NCI-H446 (cell line): ENCODE measurements around the gene PPARG.
"Not testable (repeated sequence)": the region's sequence is repeated elsewhere in the genome, so short reads cannot be mapped to it uniquely, and the experiment has no call there.

Experiments used
- DNase-seq, 2 experiments: peaks; one replicate each; lab custom pipeline; 2025; lab: John Stamatoyannopoulos, UW

Gene PPARG

DNA sequence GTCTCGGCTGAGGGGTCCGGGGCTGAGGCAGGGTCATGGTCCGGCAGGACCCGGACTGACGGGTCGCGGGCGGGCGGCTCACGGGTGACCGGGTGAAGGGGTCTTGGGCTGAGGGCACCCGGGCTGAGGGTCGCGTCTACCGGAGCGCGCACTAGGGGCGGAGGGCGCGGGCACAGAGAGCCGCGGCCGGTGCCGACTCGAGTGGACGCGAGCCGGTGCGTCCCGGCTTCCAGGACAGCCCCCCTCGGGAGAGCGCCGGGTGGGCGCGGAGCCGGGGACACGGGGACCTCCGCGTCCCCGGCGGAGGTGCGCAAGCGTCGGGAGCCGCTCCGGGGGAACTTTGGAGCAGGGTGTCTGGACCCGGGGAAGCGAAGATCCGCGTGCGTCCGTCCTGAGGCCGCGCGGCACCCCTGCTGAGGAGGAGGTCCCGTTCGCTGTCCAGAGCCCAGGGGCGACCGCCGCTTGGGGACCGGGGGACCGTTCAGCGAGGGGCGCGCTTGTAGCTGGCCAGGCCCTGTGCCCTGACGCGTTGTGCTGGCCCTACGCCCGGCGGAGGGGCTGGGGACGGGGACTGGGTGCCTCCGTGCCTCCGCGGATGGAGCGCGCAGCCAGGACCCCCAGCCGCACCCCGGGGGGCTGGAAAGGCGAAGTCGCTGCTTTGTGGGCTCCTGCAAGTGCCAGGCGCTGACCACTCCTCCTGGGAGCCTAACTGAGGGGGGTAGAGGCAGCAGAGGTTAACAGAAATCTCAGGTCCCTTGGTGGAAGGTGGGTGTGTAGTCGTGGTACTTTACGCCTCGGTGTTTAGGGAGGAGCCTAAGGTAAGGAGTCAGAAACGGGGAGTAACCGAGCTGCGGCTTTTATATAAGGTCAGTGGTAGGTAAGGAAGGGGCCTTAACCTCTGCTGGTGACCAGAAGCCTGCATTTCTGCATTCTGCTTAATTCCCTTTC lies at the start of gene PPARG:
TSS of gene PPARG (plus strand) at position 889 of the 948 bp plus-strand sequence. CDS start 90,642 bp downstream, outside the sequence.
- no peak for DNase-seq

DNA sequence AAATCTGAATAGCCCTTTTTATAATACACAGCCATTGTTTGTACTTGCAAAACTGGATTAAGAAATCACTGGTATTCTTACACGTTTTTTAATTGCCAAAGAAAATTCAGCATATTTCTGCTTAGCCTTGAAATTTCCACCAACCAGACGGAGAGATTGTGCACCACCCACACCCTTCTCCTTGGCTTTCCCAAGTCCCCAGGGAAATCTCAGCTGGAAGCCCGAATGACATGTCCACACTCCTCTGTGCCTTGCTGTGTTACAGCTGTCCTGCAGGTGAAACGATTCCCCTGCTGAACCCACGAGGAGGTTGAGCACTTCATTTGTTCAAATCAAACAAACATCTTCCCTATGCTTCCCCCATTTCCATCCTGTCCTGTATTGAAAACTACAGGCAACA lies 49.6 kb upstream of the PPARG start:
- DNase-seq = no peak

DNA sequence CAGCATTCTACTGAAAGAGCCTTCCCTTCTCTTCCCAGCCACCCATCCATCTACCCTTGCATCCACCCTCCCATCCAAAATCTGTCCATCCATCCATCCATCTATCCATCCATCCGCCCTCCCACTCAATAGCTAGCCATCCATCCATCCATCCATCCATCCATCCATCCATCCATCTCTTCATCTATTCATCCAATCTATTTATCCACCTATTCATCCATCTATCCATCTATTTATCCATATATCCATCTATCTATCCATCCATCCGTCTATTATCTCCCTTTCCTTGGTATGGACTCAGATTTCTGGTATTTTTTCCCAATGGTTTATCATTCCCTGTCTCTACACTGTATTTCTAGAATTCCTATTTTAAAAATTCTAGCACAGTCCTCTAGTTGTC lies 46.1 kb upstream of the PPARG start:
- DNase-seq = no peak

DNA sequence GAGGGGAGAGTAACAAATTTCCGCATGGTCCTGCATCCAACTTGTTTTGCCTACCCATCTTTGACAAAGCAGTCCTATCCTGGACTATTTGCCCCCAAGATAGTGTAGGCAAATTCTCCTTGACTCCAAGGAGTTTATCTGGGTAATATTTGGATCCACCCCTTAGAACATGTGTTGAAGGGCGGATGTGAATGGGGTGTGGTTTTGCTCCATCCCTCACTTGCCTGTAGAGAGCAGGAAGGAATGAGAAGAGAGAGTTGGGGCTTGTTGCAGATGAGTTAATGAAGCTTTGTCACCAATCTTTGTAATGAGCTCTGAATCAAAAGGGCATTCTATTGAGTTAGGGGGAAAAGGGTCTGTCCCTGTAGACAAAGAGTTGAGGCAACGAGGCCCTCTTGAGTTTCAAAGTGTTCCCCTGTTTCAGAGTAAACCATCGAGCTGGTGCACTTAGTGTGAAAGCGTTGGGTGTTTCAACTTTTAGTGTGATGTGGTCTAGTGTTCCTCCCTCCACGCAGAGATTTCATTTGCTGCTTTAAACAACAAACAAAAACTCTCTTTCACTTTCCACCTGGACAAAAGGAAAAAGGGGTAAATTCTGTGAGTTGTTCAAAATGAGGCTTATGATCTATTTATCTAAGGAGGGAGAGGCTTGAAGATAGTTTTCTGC lies 42.2 kb upstream of the PPARG start:
- no peak for DNase-seq

DNA sequence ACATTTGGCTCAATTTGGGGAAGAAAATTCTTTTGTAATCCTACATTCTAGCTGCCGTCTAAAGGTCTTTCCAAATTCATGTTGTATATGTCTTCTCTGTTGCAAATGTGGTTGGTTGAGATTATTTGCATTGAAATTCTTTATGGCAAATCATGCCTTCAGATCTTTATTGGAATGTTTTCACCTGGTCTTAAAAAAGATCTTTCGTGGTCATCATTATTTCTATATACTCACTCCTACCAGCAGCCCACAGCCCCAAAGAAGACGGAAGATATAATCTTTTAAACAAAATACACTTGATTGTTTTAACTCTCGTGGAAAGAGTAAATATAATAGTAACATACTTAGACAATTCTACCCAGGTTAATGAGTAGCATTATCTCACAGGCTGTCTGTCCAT lies 41.5 kb upstream of the PPARG start:
- DNase-seq = no peak

DNA sequence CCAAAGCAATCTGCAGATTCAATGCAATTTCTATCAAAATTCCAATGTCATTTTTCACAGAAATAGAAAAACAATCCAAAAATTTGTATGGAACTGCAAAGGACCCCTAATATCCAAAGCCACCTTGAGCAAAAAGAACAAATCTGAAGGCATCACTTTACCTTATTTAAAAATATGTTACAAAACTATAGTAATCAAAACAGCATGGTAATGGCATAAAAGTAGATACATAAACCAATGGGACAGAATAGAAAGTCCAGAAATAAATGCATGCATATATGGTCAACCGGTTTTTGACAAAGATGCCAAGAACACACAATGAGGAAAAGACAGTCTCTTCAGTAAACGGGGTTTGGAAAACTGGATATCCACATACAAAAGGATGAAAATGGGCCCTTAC lies 39.4 kb upstream of the PPARG start:
- no peak for DNase-seq

DNA sequence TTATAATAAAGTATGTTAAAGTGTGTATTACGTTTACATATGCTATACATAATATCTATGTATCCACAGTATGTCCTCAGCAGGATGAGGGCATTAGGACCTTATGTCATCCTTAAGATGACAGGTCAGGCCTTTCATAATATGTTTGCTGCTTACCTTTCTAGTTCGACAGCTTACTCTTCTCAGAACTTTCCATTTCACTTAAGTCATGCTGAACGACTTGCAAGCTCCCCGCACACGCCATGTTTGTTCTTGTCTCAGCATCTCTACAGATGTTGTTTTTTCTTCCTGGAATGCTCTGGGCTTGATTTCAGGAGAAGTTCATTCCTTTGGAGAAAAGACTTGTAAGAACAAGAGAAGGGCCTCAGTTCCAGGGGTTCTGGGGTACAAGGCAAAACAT lies 36.0 kb upstream of the PPARG start:
- DNase-seq = no peak

DNA sequence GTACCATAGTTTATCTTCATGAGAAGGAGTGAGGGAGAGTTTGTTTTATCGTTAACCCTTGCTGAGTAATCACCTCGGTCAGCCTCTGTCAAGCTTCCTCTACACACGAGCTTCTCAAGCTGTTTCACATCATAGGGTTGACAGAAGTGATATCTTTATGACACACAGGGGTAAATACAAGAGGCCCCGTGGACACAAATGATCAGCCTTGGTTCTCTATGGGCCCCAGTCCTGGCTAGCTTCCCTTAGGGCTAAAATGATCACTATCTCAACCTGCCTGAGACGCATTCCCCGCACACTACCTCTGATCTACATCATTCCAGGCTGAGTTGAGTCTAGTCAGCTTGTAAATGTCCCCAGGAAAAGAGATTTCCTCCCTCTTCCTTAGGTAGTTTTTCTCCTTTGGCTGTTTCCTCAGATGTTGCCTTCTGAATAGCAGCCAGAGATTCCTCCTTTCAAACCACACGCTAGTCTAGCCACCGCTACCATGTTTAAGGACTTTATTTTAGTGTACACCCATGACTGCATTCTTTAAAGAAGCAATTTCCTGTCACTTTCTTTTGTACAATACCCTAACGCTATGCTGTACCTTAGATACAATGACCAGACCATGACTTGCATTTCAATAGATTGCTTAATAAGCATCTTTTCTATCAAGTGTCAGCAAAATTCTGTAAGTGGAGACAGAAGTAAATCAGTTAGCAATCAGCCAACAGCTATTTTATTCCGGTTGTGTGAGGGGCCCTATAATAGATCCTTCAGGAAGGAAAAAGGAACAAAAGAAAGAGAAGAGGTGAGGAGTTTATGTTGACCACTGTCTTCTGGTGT lies 35.1 kb upstream of the PPARG start:
- no peak for DNase-seq

DNA sequence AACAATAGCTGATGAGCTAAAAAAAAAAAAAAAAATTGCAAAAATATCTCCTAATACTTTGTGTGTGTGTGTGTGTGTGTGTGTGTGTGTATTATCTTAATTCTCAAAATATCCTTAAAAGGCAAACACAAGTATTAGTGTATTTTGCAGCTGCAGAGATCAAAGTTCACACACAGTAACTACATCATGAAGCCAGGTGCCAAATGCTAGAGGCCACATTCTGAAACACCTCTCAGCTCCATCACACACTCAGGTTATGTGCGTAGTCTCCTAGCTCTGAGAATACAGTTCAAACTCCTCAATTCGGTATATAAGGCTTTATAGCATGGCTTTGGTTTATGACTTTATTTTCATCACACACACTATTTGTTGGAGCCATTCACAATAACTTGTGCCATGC lies 33.5 kb upstream of the PPARG start:
- DNase-seq = no peak

DNA sequence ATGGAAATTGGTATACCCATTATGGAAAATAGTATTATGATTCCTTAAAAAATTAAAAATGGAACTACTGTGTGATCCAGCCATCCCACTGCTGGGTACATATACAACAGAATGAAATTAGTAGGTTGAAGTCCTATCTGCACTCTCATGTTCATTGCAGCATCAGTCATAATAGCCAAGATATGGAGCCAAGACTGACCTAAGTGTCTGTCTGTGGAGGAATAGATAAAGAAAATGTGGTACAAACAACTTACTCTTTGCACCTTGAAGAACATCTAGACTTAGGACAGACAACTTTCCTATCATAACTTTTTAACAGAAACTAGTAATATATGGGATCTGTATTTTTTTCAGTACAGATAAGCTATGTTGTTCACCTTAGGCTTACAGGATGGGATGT lies 30.0 kb upstream of the PPARG start:
- no peak for DNase-seq

DNA sequence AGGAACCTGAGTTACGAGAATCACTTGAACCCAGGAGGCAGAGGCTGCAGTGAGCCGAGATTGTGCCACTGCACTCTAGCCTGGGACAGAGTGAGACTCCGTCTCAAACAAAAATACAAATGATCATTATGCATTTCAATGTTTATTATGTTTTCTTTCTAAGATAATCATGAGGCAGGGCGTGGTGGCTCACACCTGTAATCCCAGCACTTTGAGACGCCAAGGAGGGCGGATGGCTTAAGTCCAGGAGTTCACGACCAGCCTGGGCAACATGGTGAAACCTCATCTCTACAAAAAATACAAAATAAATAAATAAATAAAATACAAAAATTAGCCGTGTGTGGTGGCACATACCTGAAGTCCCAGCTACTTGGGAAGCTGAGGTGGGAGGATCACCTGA lies 26.7 kb upstream of the PPARG start:
- DNase-seq = not testable (repeated sequence)

DNA sequence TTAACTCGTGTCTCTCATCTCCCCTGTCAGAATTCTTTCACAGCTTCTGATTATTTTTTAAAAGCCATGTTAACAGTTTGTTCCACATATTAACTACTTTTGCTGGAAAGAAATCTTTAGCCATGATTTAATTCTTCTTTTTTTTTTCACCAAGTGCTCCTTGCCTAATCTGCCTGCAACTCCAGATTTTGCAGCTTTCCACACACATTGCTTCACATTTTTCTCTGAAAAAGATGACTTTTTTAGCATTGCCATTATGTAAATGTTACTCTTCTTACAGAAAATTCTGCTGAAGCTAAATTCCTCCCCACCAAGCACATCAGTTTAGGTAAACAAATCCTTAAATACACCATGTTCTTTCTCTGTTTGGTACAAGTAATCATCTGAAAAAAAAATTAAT lies 23.4 kb upstream of the PPARG start:
- DNase-seq = no peak

DNA sequence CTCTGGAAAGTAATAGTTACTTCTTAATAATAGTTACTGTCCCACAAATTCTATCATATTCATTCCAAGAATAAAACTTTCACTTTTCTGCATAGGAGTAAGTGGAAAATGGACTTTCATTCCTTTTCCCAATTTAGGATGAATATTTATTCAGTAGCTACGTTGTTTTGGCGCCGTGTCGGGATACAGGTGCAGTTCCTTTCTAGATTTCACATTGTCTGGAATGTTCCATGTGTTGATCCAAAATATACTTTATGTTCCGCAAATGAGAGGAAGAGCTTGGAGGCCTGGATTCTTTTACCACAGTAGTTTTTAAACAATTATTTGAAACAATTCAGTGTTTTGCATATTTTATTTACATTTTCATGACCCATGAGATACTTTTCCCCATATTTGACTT lies 22.8 kb upstream of the PPARG start:
- DNase-seq = no peak

DNA sequence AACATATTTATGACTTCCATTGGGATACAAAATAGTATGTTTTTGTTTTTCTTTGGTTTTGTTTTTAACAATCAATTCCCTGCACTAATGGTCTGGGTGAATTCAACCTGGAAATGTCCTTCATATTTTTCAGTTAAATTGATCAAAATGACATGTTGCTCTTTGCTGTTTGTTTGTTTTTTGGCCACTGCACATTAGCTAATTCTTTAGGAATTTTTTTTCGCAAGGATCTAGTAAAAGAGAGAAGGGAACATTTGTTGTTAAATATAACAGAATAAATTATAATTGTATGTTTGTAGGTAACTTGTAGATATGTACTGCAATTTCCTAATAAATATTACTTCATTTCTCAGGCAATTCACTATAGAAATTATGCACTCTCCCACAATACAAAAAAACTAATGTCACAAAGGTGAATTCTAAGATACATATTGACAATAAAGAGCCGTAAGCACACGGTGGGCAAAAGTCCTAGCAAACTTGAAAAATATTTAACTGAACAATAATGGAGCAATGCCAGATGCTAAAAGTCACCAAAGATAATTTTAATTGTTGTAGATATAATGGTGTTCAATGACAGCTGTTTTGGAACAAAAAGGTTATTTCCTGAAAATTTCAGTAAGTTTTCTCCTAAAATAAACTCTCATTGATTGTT lies 21.4 kb upstream of the PPARG start:
- no peak for DNase-seq

DNA sequence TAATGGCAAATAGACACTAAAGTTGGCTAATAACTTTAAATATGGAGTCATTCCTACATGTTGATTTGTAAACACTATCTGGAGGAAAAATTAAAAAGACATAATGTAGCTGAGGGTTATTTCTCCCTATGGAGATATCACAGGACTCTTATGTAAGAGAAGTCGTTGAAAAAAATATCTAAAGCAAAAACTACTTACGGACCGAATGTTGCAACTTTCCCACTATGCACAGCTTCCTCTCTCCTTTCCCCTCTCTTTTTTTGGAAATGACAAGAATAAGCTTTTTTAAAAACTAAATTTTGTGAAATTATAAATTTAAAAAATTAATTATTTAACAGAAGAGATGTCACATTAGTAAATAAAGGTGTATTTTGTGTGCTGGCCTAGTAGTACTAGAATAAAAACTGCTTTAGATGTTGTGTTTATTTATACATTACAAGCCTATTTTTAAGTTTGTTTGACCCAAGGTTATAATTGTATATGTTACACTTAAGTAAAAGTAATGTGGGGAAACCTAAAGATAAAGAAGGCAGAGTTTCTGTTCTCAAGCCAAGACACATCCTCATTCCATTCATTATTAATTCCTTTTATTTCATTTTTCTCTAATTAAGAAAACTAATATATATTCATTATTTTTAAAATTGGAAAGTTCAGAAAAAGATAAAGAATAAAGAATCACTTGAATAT lies 20.7 kb upstream of the PPARG start:
- no peak for DNase-seq

DNA sequence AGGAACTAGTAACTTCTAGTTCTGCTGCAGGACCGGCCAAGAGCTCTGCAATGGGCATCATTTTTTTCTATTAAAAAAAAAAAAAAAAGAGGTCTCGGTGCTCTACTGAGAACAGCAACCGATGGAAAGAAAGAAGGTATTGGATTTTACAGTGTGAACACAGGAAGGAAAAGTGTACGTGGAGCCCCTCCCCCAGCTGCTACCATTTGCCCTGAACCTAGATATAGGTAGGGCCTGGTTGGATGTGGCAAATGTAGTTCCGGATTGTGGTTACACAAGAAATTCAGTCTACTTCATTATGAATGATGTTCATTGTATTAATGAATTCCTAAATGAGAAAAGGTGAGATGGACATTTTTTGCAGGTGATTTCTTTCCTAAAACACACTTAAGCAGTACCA lies 17.9 kb upstream of the PPARG start:
- no peak for DNase-seq

DNA sequence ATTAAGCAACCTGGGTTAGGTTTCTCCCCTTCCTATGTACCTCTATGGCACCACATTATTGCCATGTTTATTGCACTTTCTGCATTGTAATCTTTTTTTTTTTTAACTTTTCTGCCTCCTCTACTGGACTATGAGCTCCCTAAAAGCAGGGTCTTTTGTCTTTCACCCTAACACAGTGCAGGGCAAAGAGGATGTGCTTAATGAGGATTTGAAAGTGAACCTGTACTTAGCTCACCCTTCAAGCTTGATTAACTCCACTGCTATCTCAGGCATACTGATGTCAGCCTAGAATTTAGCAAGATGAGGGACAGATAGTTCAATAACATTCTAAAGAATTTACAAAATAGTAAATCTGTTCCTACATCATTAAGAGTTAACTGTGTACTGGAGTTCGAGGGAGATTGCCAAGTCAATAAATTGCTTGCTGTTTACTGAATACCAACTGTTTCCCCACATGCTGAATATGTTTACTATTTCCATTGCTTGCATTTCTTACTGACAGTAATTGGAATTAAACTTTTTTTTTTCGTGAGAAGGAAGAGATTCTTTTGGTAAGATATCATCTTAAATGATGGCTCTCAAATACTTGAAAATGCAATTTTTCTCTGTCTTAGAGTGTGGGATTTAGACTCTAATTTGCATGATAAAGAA lies 15.7 kb upstream of the PPARG start:
- no peak for DNase-seq

DNA sequence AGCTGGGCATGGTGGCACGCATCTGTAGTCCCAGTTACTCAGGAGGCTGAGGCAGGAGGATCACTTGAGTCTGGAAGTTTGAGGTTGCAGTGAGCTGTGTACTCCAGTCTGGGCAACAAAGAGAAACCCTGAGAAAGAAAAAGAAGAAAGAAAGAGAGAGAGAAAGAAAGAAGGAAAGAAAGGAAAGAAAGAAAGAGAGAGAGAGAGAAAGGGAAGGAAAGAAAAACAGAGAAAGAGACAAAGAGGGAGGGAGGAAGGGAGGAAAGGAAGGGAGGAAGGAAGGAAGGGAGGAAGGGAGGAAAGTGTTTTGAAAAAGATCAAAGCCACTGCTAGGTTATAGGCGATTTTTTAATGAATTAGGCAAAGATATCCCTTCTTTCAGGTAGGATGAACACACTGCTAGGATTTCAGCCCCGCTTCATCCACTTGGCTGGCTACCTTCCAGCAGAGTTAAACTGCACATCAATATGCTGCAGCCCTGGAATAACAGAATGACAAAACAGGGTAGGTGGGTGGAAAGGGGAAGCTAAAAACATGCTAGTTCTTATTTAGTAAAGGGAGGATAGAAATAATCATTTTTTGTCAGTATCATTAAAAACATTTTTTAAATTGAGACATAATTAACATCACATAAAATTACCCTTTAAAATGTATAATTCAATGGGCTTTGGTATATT lies 12.8 kb upstream of the PPARG start:
- no peak for DNase-seq

DNA sequence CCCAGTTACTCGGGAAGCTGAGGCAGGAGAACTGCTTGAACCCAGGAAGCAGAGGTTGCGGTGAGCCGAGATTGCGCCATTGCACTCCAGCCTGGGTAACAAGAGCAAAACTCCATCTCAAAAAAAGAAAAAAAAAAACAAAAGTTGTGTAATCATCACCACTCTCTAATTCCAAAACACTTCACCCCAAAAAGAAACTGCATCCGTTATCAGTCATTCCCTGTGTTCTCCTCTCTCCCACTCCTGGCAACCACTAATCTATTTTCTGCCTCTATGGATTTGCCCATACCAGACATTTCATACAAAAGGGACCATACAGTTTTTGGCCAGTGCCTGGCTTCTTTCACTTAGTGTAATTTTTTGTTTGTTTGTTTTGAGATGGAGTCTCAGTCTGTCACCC lies 12.0 kb upstream of the PPARG start:
- not testable (repeated sequence) for DNase-seq

DNA sequence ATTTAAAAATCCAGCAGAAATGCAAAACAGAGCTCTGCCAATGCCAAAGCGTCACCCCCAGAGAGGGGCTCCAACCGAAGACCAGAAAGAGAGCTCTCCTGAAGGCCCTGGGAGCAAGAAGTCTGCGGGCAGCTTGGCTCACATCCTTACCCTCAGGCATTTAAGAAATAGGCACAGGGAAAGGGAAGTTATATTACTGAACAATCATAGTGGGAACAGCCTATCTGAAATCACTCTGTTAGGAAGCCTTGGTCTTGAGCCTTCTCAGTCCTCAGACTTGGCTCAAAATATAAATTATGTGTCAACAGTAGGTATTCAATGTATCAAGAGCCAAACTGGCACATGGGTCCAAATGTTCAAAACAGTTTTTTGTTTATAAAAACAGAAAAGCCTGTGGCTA lies 10.3 kb upstream of the PPARG start:
- DNase-seq = no peak
